HG03460 (cell line): Measurements from ENCODE around the gene C14orf132.

ENCODE experiments used
- ATAC-seq: cut with Tn5 transposase; IDR thresholded peaks from one replicate; pipeline ENCODE4 v1.9.1; 2021; ENCODE audit not compliant: unreplicated experiment

Gene C14orf132

DNA sequence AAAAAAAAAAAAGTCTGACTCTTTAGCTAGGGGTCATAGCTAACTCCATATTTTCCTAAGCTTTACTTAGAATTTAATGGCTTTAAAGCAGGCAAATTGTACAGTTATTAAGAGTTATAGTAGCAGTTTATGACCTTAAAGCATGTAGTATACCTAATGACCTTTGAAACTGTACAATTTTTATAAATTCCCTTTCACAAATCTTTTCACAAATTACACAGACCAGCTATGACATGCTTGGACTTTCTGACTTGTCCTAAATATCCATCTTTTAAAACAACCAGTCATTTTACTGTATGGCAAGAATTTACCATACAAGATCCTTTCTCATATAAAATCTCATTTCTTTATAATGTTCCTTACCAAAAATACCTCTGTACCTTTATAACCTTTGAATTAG lies 74.8 kb downstream of the C14orf132 start:
- no peak for ATAC-seq

DNA sequence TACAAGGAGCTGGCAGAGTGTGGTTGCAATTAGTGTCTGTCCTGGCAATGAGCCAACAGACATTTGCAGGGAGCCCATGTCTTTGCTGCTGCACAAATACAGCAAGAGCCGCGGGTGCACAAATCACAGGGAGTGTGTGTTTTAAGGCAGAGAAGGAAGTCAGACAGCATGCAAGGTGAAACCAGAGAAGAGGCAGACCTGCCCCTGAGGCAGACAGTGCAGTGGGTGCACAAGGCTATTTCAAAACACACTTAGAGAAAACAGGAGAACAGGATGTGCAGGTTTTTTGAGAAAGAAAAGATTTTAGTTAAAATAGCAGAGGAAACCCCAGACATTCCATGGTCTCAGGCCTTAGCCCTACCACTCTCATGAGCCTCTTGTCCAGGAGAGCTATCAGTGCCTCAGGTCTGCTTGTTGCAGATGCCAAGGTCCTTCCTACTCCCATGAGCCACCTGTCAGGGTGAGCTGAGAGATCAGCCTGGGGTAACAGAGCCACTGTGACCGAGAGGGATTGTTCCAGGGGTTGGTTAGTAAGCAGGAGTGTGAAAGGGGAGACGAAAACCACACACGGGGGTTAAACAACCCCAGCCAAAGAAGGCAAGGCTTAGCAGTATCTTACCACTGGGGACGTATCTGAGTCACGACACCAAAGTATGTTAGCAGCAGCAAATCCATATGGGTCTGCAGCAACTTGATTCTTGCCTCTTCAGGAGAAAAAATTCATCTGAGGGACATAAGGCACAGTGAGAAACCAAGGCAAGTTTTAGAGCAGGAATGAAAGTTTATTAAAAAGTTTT lies 78.1 kb downstream of the C14orf132 start:
- ATAC-seq, result no peak

DNA sequence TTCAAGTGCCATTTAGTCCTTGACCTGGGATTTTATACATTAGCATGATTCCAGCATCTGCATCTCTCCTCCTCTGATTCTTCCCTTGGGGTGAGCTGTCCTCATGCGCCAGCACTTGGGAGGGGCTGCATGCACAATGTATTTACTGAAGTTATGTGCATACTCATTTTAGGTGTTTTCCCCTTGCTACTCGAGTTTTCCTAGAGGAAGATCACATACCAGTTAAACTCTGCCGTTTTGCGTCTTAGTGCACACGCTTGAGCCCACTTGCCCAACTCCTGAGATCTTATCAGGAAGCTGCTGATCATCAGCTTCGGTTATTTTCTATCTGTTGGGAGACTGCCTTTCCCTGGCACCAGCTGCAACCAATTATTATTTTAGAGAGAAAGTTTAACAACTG lies 78.8 kb downstream of the C14orf132 start:
- no peak for ATAC-seq

DNA sequence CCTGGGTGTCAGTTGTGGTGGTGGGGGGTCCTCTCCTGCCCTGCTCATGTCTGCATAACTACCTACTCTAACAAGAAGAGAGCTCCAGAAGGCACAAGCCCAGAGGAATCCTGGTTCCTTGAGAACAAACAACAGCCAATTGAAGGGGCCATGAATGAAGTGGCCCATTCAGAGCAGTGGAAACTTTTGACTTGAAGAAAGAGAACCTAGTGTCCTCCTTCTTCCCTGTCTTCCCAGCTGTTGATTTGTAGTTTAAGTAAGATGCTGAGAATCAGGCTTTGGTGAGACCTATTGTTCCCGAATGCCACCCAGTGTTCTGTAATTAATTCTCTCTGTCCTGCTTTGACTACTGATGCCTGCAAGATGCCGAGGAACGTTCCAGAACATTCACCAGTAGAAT lies 79.2 kb downstream of the C14orf132 start:
- no peak for ATAC-seq

DNA sequence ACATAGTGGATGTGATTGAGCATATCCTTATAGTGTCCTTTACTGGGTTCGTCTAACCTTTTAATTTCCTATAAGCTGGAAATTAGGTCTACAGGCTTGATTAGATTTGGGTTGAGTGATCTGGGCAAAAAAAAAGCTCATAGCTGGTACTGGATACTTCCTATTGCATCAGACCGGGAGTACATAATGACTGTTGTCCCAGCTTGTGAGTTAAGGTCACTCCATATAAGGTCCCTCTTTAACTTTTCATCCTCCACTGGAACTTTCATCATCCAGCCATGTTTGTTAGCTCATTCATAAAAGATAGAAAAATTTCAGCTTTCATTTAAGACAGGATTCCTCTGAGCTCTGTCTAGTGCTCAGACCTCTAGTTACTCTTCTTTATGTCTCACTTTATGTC lies 80.8 kb downstream of the C14orf132 start:
- no peak for ATAC-seq

GRCh38 chr14:96120392-96120791 lies 81.2 kb downstream of the C14orf132 start:
- ATAC-seq, result no peak

- no peak for ATAC-seq
Measured at GRCh38 chr14:96120941-96121340, 81.8 kb downstream of the C14orf132 start.

GRCh38 chr14:96121660-96122395 lies 82.7 kb downstream of the C14orf132 start:
- no peak for ATAC-seq

DNA sequence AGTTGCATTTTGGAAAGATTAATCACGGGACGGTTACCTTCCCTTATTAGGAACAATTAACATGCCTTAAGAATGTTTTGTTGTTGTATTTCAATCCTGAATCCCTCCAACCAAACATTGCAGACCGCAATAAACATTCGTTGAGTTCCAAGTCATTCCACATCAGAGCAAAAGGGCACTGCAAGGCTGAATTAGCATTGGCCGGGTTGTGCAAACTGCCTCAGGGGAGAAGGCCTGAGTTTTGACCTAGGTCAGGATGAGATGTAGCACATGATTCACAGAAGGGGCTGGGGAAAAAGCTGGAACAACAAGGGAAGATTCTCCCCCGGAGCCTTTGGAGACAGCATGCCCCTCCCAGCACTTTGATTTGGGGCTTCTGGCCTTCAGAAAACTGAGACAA lies 83.3 kb downstream of the C14orf132 start:
- no peak for ATAC-seq

- ATAC-seq, result no peak
Measured at GRCh38 chr14:96125536-96125935, 86.4 kb downstream of the C14orf132 start.

DNA sequence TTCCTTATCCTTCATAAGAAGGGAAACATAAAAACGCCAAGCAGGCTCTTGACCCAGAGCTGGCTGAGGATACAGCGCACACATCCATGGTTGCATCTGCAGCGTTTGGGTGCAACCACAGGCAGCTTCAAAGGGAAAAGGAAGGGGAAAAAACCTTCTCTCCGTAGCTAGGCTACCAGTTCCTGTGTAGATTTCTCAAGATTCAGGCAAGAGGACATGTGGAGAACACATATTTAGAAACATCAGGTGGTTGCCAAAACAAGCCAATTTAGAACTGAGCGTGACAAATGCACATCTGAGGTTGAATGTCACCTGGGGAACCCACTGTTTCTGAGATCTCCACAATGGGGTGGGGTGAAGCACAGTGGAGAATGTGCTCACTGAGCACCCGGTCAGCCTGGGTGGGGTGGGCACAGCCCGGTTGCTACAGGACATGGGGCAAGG lies 87.2 kb downstream of the C14orf132 start:
- no peak for ATAC-seq

DNA sequence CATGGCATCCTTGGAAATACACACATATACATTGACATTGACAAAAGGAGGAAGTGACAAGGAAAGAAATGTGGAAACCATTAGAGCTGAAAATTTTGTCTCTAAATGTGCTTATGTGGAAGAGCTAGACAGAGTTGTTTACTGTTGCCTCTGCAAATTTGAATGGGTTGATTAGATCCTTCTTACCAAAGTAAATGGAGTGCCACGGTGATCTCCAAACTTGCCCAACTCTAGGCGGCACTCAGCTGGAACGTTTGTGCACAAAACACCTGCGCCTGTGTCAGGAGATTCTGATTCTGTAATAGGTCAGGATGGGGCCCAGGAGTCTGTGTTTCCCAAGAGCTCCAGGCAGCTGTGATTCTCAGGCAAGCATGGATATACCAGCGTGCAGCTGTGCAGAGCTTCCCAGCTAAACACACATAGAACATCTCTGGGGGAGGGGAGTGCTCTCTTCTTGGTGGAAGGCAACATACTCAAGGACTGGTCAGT lies 87.7 kb downstream of the C14orf132 start:
- ATAC-seq, result no peak

DNA sequence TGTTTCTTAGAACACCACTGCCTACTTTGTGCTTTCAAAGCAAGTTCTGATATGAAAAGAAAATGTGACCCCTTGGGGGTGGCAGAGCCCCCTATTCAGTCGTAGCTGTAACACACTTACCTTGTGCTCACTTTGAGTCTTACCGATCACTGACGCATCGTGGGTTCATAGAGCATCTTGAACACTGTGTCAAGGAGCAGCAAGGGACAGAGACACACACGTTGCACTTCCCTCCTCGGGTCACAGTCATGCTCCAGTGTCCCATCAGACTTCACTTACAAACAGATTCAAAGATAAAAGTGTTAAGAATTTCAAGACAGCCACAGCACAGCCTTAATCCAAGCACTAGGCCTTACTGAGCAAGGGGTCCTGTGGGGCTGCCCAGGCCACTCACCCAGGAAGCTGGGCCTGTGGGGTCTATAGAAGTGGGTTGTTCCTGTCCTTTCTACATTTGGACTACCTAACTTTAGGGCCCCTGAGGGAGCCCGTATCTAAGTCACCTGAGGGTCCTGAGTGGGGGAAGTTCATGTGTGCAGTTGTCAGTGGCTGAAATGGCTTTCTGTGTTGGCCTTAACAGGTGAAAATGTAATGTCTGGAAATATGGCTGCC lies 90.1 kb downstream of the C14orf132 start:
- no peak for ATAC-seq

DNA sequence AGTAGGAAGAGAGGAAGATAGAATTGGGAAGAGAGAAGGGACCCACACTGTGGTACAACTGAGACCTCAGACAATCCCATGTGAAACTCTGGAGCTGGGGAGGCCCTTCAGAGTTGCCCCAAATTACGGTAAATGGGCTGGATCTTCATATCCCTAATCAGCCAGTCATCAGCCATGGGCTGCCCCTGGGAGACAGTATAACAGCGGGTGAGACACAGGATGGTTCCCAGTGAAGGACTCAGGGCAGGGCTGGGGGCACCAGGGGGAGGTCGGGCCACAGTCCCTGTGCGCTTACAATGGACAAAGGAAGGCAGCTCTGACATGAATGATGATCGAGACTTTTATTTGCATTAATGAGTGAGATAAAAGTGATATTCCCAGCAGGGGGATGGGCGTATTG lies 91.2 kb downstream of the C14orf132 start:
- no peak for ATAC-seq

GRCh38 chr14:96130854-96131253 lies 91.7 kb downstream of the C14orf132 start:
- ATAC-seq, result no peak

- ATAC-seq, result no peak
Measured at GRCh38 chr14:96131836-96132235, 92.7 kb downstream of the C14orf132 start.

GRCh38 chr14:96134508-96134907 lies 95.3 kb downstream of the C14orf132 start:
- no peak for ATAC-seq

GRCh38 chr14:96135285-96135684 lies 96.1 kb downstream of the C14orf132 start:
- no peak for ATAC-seq

- ATAC-seq, result no peak
Measured at GRCh38 chr14:96136371-96137005, 97.3 kb downstream of the C14orf132 start.

- no peak for ATAC-seq
Measured at GRCh38 chr14:96138241-96138640, 99.1 kb downstream of the C14orf132 start.

- no peak for ATAC-seq
Measured at GRCh38 chr14:96139169-96139568, 100.0 kb downstream of the C14orf132 start.
